Measurements from ENCODE around the gene RAB21.

Gene RAB21, protein sequence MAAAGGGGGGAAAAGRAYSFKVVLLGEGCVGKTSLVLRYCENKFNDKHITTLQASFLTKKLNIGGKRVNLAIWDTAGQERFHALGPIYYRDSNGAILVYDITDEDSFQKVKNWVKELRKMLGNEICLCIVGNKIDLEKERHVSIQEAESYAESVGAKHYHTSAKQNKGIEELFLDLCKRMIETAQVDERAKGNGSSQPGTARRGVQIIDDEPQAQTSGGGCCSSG

DNA sequence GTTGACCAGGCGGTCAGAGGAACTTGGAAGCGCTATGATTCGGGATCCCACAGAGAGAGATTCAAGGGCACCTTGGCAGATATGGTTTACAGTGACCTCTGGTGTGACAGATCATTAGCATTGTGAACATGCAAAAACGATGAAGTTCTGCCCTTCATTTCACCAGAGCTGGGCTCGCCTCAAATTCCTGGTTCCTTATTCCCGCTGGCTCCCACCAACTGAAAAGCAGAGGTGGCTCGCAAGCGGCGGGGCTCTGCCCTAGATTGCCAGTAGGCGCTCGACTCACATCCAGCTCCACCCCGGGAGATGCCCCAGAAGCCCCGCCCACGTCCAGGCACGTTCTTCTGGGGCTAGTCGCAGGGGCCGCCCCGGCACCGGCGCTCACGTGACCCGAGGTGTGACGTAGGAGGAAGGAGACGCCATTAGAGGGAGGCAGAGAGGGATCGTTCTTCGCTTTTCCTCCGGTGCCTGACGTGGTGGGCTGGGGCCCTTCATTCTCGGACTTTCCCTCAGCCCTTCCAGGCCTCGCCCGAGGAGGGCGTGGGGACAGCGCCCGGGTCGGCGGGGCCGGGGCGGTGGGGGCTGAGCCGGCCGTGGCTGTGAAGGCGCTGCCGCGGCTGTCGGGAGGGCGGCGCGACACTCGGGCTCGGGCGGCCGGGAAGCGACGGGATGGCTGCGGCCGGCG is at the start of gene RAB21:
Gene RAB21 (plus strand): TSS at position 403 of the 685 bp plus-strand sequence. CDS start 267 bp downstream, at position 670.
- DNase-seq, result peak; percentile 99

DNA sequence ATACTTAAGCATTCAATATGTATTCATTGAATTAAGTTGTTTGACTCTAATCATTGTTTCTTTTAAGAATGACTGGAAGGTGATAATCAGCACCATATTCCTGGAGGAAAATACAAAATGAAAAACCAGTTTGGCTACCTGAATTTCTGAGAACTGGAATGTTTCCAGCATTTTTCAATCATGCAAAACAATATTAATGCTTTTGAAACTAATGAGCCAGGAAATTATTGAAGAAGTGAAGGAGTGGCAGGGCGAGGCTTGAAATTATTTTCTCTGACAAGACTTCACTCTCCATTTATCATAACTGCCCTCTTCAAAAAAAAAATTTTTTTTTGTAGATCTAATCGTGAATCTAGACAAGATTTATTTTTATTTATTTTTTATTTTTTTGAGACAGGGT is 49.7 kb upstream of the RAB21 start:
- DNase-seq, result no peak

DNA sequence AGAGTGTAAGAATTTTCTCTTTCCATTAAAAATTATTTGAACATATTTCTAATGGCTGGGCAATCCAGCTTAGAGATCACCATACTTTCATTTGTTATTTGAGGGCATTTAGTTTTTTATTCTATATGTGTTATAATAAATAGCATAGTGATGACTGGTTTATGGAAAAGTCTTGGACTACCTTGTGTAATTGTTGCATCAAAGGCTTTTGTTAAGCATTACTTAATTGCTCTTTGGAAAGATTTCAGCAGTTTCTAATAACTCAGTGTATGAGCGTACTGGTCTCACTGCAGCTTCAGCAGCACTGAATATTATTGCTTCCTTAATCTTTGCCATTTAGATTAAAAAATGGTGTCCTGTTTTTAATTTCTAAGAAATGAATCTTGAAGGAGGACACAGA is 46.0 kb upstream of the RAB21 start:
- no peak for DNase-seq

DNA sequence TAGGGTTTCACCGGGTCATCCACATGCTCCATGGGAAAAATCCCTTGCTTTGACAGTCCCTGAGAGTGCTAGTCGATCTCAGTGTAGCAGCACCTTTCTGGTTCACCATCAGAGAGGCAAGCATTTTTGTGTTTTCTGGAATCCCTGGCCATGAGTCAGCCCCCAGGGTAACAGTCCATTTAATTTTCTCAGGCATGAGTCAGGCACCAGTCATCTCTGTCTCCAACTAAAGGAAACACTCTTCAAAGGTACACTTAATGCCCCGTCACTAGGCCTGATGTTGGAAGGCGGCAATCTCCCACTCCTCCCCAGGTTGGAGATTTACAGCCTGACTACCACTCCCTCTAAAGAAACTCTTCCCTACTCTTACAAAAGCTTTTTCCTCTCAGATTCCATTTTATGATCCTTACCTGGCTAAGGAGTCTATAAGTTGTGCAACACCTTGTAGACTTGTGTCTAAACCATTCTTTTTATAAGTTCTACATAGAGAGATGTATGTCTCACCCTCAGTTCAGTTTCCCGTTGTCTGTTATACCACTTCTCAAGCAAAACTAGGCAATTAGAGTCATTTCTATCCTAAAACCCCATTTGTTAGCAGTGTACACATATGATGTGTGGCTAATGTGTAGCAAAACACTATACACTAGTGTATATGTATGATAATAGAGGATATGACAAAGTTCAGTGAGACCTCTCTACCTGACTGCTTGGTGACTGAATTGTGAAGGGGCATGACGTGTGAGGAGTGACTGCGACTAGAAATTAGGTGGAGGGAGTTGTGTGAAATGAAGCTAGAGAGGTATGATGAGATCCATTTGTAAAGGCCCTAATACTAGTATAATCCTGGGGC is 44.2 kb upstream of the RAB21 start:
- DNase-seq, result no peak

DNA sequence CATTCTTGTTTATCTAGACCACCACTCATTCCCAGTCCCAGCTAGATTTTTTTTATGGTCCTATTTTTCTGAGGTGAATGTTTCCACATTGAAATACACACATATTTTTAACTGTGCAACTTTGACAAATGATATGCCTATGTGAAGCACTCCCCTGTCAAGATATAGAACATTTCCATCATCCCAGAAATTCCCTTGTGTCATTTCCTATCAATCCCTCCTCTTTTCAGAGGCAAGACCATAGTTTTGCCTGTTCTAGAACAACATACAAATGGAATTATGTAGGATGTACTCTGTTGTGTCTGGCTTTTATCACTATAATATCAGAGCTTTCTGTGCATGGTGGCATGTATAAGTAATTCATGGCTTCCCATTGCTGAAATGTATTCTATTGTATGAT is 36.1 kb upstream of the RAB21 start:
- DNase-seq, result no peak

DNA sequence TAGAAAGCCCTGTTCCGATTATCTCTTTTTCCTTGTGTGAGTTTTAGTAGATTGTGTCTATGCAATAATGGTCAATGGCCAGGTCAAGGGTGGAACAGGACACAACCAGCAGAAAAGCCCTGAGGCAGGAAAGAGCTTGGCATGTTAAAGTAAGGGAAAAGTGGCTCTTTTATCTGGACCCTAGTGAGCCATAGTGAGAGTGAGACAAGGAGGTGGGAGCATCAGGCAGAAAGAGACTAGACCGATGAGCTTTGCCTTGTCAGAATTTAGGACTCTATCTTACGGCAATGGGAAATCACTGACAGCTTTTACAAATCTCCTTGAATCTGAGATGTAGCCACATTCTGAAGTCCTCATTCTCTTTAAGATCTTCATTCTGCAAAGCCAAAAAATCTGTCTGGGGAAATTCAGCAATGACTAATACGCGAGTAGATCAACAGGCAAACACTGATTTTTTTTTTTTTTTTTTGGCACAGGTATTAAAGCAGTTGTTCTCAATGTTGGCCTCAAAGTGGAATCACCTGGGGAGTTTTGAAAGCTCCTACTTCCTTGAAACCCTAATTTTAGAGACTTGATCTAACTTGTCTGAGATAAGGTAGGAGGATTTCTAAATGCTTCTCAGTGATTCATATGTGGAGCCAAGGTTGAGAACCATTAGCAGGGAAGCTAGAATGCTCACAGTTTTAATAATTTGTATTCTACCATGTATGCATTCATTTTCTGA is 34.9 kb upstream of the RAB21 start:
- no peak for DNase-seq

DNA sequence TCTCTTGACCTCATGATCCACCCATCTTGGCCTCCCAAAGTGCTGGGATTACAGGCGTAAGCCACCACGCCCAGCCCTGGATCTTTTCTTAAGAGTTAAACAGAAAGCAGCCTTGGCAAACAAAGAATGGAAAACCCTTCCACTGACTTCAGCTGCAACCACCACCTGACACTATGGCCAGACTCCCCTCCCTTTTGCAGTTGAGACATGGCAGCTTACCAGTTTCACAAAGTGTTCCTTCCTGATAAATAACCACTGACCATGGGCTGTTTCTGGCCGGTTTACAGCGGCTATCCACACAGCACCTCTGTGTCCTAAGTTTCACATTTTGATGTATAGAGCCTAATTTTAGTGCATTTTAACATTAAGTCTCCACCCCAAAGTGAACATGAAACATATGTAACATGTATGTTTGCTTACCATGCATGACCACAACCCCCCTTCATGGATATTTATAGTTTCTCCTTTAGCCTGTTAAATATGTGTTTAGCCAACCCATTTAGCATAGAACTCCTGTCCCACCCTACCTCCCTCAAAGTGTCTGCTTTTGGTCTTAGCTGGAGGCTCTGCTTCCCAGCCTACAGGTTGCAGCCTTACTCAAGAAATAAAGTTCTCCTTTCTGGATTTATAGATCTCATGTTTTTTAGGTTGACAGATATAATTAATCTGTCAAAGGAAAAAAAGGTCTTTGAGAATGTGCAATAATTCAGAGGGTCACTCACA is 32.7 kb upstream of the RAB21 start:
- DNase-seq, result no peak

DNA sequence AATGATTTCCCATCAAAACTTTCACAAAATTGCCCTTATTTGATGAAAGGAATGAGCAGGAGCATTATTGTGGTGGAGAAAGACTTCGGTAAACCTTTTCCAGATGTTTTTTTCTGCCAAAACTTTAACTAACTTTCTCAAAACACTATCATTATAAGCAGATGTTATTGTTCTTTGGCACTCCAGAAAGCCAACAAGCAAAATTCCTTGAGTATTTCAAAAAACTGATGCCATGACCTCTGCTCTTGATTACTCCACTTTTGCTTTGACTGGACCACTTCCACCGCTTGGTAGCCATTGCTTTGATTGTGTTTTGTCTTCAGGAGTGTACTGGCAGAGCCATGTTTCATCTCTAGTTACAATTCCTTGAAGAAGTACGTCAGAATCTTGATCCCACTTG is 29.7 kb upstream of the RAB21 start:
- no peak for DNase-seq

DNA sequence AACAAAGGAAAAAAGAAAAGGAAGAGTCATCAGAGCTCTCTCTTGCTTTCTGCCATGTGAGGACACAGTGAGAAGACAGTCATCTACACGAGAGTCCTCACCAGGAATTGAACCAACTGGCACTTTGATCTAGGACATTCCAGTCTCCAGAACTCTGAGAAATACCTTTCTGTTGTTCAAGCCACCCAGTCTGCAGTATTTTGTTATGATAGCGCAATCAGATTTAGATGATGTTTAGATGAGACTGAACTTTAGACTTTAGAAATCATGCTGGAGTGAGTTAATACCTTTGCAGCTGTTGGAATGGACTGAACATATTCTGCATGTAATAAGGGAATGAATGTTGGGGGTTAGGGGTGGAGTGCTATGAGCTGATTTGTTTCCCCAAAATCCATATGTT is 28.1 kb upstream of the RAB21 start:
- no peak for DNase-seq

DNA sequence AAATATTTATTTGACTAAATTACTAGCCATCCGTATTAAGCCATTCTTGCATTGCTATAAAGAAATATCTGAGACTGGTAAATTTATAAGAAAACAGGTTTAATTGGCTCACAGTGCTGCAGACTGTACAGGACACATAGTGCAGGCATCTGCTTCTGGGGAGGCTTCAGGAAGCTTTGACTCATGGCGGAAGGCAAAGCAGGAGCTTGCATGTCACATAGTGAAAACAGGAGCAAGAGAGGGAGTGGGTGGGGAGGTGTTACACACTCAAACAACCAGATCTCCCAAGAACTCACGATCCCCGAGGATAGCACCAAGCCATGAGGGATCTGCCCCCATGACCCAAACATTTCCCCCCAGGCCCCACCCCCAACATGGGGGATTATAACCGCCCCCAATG is 26.7 kb upstream of the RAB21 start:
- DNase-seq, result no peak

DNA sequence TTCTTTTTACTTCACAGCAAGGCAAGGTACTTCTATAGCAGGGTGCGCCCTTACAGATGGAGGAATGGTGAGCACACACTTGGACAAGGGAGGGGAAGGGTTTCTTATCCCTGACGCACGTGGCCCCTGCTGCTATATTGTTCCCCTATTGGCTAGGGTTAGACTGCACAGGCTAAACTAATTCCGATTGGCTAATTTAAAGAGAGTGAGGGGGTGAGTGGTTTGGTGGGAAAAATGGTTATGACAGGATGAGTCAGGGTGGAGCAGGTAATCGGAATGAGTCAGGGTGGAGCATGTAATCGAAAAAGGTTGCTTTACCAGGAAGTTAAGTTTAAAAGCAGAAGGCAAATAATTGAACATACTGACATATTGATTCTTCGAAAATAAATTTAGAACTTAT is 23.7 kb upstream of the RAB21 start:
- no peak for DNase-seq

DNA sequence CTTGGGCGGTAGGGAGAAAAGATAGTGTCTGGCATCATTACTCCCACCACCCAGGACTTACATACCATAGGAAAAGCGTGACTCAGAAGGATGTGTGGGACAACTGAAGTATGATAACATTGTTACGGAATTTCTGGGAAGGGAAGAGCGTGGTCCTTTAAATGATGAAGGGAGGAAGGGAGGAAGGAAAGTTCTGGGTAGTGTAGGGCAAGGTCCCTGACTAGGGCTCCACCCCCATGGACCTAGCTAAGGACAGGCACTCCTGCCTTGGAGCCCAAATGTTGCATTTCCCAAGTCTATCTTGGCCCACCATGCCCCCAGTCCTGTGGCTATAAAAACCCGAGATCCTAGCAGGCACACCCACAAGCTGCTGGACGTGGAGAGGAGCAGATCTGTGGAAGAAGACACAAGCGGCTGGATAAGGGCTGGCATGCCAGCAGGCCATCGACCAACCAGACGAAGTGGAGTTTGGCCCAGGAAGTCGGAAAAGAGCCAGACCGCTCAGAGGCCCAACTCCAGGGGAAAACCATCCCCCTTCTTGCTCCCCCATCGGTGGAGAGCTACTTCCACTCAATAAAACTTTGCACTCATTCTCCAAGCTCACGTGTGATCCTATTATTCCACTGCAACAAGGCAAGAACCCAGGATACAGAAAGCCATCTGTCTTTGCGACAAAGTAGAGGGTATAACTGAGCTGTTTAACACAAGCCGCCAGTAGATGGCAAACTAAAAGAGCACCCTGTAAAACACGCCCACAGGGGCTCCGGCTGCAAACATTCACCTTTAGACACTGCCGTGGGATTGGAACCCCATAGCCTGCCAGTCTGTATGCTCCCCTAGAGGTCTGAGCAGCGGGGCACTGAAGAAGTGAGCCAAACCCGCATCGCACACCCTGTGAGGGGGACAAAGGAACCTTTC is 23.0 kb upstream of the RAB21 start:
- DNase-seq, result no peak

DNA sequence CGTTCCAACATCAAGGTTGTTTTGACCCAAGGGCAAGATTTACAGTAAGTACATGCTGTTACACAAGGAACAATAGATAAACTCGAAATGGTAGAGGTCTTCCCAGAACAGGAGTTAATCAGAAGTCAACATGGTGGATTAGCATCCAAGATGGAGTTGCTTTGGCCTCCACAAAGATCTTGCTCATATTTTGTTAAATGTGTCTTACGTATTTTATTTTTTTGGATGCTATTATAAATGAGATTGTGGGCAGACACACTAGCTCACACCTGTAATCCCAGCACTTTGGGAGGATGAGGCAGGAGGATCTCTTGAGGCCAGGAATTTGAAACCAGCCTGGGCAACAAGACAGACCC is 22.3 kb upstream of the RAB21 start:
- no peak for DNase-seq

DNA sequence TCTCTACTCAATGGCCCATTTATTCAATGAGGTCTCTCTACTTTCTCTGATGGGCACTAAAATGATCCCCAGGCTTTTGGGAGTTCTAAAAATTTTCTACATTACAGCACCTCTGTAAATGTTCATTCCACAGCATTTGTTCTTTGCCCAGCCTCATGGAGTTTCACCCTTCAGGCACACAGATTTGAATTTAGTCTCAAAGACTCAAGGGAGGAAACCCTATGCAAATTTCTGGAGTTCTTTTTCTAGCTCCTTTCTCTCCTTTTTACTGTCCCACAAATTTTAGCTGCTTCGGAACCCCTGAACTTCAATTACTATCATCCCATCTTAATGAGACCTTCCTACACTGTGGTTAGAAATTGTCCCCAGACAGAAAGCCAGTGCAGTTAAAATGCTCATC is 17.5 kb upstream of the RAB21 start:
- DNase-seq, result no peak

DNA sequence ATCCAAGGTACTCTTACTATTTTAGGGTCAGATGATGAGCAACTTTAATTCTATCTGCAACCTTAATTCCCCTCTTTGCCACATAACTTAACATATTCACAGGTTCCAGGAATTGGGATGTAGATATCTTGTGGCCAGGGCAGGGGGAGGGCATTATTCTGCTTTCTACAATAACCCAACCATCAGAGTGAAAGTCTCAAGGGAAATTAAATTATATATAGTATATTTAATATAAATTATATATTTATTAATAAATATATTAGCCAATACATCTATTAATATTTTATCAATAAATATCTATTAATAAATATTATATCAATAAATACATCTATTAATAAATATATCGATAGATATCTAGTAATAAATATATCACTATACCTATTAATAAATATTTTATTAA is 11.7 kb upstream of the RAB21 start:
- no peak for DNase-seq

DNA sequence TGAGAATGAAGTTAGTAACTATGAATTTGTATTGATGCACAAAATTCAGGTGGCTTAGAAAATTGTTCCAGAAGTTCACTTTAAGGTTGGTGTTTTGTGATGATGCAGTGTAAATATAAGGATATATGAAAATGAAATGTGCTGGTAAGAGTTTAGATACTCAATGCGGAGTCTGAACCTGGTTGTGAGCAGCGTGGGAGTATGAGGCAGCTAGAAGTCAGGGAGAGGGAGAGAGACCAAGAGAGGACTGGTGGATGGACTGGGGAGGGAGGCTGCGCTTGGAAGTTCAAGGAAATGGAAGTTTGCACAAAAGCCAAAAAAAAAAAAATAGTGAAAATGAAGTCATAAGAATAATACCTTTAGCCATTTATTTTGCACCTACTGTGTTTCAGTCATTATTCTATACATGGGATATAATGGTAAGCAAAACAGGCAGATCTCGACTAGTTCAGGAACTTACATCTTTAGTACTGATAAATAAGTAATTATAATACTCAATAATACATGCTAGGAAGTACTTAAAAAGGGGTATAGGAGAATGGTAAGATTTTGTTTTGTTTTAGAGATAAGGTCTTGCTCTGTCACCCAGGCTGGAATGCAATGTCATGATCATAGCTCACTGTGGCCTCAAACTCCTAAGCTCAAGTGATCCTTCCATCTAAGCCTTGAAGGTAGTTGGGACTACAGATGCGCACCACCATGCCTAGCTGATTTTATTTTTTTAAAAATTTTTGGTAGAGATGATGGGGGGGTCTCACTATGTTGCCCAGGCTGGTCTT is 10.0 kb upstream of the RAB21 start:
- DNase-seq, result no peak

DNA sequence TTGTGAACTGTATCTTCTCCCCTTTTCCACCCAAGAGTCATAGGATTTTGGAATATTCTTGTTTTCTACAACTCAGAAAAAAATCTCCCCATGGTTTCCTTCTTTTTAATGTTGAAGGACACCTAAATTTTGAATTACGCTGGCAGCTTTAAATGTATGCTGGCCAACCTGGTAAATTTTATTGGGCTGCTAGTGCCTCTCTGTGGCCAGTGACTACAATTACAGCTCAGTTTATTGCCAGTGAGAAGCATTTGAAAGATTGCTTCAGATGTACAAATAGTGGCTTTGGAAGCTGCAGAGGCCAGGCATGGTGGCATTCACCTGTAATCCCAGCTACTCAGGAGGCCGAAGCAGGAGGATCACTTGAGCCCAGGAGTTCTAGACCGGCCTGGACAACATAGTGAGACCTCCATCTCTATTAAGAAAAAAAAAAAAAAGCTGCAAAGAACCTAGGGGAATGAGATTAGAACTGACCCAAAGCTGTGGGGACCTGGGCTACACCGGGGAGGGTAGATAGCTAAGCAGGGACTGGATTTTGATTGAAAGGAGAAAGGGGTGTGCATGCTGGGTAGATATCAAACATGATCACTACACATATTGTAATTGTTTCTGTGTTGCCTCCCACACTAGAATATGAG is 7.6 kb upstream of the RAB21 start:
- DNase-seq, result peak; percentile 66

DNA sequence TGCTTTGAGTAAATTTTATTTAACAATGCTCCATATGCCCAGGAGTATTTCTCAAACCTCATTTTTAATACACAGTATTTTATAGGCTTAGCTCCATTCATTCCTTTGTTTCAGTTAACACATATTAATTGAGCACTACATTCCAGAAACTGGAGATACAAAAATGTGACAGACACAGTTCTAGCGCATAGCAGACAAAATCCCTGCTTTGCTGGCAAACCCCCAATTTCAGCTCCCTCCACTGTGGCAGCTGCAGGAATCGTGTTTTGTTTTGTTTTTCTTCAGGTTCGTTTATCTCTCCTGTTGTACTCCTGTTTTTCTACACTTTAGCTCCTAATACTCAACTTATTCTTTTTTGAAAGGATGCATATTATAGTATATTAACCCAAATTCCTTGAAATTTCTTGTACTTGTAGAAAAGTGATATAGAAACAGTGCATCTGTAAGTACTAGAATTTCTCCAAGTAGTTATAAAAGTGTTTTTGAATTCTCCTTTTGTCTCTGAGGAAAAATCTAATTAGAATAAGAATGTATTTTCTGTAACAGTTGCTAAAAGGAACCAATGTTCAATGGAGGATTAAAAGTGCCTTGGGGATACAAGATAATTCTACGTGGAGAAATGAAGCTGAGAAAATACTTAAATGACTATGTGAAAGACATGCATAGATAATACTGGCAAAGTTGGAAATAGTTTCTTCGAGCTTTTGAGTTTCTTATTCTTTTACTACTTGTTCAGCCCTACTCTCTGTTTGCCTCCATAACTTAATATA is 6.4 kb upstream of the RAB21 start:
- no peak for DNase-seq

DNA sequence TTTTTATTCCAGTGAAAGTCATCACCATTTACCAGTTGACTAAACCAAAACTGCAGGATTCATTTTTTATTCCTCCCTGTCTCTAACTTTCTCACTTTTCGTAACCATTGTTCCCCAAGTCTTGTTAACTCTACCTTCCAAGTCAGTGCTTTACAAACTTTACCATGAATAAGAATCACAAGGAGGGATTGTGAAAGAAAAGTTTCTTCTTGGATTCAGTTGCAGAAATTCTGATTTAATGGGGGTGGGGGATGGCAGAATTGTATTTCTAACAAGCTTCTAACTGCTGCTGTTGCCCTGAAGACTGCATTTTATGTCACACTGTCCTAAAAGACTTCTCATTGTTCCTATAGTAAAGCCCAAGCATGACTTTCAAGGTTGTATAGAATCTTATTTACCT is 5.0 kb upstream of the RAB21 start:
- no peak for DNase-seq

Data from CD4-positive, alpha-beta T cell treated with Interleukin-6 for 4 hours (primary cell).